Measurements from ENCODE around the gene VPS9D1. TPM values are rescaled to one million over a fixed set of nuclear protein-coding genes. Genes with fewer than 3 reads are reported as not detected.

VPS9D1 gene
- total RNA-seq, 4 donors from 2014 or later, result 4.4 to 10.1 (median 7.3) TPM

- peak overlapping the region in 1 of 4 donors; percentile 30 for H3K27ac ChIP-seq
- TF ChIP-seq POLR2A (IDR thresholded peaks at IDR 0.05), result no peak
- TF ChIP-seq EP300 (IDR thresholded peaks at IDR 0.05), result no peak
- TF ChIP-seq POLR2AphosphoS5 (IDR thresholded peaks at IDR 0.05), result no peak
- TF ChIP-seq CTCF (IDR thresholded peaks at IDR 0.05), result no peak
- H3K9me3 ChIP-seq, result no peaks in the 10 kb centered on the region
- no peak overlapping the region for H3K4me3 ChIP-seq
- ATAC-seq, result no peak
- H3K4me1 ChIP-seq, result peaks cover 0 to 23% (median 7%) of the 10 kb centered on the region in 3 donors
- WGBS, 2 donors (ENCODE audit: low coverage in 1 of 2), result 60% methylated on average over 1 of the region's 14 CpGs; no CpG with 5 or more reads in 1 of the 2 donors
- peaks cover 18% of the 10 kb centered on the region for H3K27me3 ChIP-seq
- H3K36me3 ChIP-seq, result peaks cover 0 to 8% of the 10 kb centered on the region in 2 donors
Observed at GRCh38 chr16:89706518-89707260, 14.0 kb downstream of the VPS9D1 start.

- WGBS, 2 donors (ENCODE audit: low coverage in 1 of 2), result 56 to 79% methylated on average over 7 to 8 of the region's 15 CpGs
- Histone ChIP-seq H3K4me3 (no peak overlapping the region), H3K27ac (no peak overlapping the region), H3K27me3 (peaks cover 18% of the 10 kb centered on the region), H3K9me3 (no peaks in the 10 kb centered on the region), H3K4me1 (peaks cover 0 to 34% (median 17%) of the 10 kb centered on the region in 3 donors), H3K36me3 (peaks cover 0 to 8% of the 10 kb centered on the region in 2 donors)
- ATAC-seq, result no peak
- no peak for TF ChIP-seq CTCF (IDR thresholded peaks at IDR 0.05)
- no peak for TF ChIP-seq EP300 (IDR thresholded peaks at IDR 0.05)
- TF ChIP-seq POLR2A (IDR thresholded peaks at IDR 0.05), result no peak
- TF ChIP-seq POLR2AphosphoS5 (IDR thresholded peaks at IDR 0.05), result no peak
Observed at GRCh38 chr16:89705006-89705405, 15.7 kb downstream of the VPS9D1 start.

- no peak for ATAC-seq
- TF ChIP-seq CTCF (IDR thresholded peaks at IDR 0.05) (no peak), POLR2AphosphoS5 (IDR thresholded peaks at IDR 0.05) (no peak), POLR2A (IDR thresholded peaks at IDR 0.05) (no peak), EP300 (IDR thresholded peaks at IDR 0.05) (no peak)
- no peak overlapping the region for H3K4me3 ChIP-seq
- H3K4me1 ChIP-seq, result peaks cover 0 to 40% (median 17%) of the 10 kb centered on the region in 3 donors
- peaks cover 0 to 4% of the 10 kb centered on the region in 2 donors for H3K36me3 ChIP-seq
- no peaks in the 10 kb centered on the region for H3K9me3 ChIP-seq
- 33 to 80% methylated on average over 1 to 10 of the region's 13 CpGs for whole genome bisulfite sequencing, 2 donors (ENCODE audit: low coverage in 1 of 2)
- H3K27me3 ChIP-seq, result peaks cover 18% of the 10 kb centered on the region
- no peak overlapping the region for H3K27ac ChIP-seq
Observed at GRCh38 chr16:89704281-89704680, 16.4 kb downstream of the VPS9D1 start.

GRCh38 chr16:89701425-89702406 is 19.0 kb downstream of the VPS9D1 start, which contains the start of gene SPATA2L:
TSS of gene SPATA2L (minus strand) at chr16:89701705. CDS start at chr16:89701232, 473 bp downstream.
- ATAC-seq, result peak; percentile 74
- Histone ChIP-seq H3K4me1 (peaks cover 0 to 40% (median 17%) of the 10 kb centered on the region in 3 donors), H3K4me3 (peak within 1 kb of the TSS; percentile 40 to 82), H3K9me3 (no peaks in the 10 kb centered on the region), H3K27me3 (peaks cover 18% of the 10 kb centered on the region), H3K27ac (peak within 1 kb of the TSS in 3 of 4 donors; percentile 84 to 88 (median 85)), H3K36me3 (peaks cover 0 to 14% of the 10 kb centered on the region in 2 donors)
- WGBS, 2 donors (ENCODE audit: low coverage in 1 of 2), result 0% methylated on average over 7 of the region's 97 CpGs; no CpG with 5 or more reads in 1 of the 2 donors
- TF ChIP-seq POLR2AphosphoS5 (IDR thresholded peaks at IDR 0.05), result peak; percentile 45
- peak in 2 of 4 experiments; percentile 13 to 34 for TF ChIP-seq CTCF (IDR thresholded peaks at IDR 0.05)
- peak; percentile 74 to 79 for TF ChIP-seq POLR2A (IDR thresholded peaks at IDR 0.05)
- TF ChIP-seq EP300 (IDR thresholded peaks at IDR 0.05), result no peak

Data from gastroesophageal sphincter (tissue), 4 donors.